A172 (cell line): Measurements from ENCODE around the gene TEX14. TPM values are rescaled to one million over a fixed set of nuclear protein-coding genes. Genes with fewer than 3 reads are reported as not detected.

Experiments used
- DNase-seq: peaks from one replicate; pipeline ENCODE4 v3.0.0-alpha.2; 2015; ENCODE audit warnings: low spot score
- total RNA-seq: library from RNA; depleted of rRNA; stranded (reverse); fragments of >200 nt; shearing (Covaris generic); gene quantifications from 2 replicates; pipeline ENCODE4 v1.2.3, GENCODE V29; 2014; rRNA removed

TEX14 gene
- total RNA-seq, 1 experiment from 2014 or later: 0.19 TPM

DNA sequence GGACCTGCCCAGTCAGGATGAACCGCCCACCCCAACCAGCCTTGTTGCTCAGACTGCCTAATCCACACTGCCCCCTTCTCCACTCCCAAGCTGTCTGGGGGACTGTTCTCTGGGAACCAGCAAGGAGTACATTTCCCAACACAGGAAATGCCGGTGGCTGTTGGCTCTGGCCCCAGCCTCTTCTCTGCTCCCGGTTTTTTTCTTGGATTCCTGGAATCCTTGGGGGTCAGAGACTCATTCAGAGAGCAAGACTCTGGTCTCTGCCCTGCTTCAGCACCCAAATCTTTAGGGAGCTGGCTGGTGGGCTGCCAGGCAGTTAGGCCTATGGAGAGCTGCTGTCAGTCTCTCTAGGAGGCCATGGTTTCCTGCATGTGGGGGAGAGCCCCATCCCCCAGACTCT, 166.6 kb downstream of the TEX14 start:
- DNase-seq: peak; percentile 88

DNA sequence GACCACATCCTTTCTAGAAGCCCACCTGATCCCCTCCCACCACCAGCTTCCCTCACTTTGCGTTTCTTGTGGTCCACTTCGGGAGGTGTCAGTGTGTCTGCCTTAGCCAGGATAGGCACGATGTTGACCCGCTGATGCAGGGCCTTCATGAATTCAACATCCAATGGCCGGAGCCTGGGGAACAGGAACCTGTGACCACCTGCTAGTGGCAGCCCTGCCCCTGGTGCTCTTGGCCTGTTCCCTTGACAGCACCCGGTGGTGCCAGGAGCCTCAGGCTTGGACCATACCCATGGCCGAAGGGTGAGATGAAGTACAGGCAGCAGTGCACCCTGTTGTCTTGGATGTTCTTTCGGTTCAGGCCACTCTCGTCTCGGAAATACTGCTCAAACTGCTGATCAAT, 170.2 kb downstream of the TEX14 start:
- no peak for DNase-seq

DNA sequence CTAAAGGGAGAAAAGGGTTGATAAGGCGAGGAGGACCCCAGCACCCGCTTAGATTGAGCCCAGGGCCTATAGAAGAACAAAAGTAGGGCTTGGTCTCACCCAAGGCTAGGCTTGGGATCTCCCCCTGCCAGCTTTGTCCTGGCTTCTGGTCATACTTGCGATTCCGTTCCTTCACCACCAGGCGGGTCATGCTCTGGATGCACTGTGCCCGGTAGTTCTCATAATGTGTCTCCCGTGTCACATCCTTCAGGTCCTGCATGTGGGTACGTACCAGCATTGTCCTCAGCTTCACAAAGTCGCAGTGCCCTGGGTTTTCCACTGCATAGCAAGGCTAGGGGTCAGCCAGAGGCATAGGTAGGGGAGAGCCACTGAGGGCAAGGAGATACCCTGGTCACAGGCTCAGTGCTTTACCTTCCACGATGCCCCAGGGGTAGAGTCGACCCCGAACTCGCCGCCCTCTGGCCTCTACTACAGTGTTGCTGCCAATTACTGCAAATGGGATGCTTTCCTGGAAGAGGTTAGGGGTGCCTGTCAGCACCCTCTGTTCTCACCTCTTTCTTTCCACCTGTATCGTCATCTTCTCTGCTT, 170.9 kb downstream of the TEX14 start:
- DNase-seq: no peak

DNA sequence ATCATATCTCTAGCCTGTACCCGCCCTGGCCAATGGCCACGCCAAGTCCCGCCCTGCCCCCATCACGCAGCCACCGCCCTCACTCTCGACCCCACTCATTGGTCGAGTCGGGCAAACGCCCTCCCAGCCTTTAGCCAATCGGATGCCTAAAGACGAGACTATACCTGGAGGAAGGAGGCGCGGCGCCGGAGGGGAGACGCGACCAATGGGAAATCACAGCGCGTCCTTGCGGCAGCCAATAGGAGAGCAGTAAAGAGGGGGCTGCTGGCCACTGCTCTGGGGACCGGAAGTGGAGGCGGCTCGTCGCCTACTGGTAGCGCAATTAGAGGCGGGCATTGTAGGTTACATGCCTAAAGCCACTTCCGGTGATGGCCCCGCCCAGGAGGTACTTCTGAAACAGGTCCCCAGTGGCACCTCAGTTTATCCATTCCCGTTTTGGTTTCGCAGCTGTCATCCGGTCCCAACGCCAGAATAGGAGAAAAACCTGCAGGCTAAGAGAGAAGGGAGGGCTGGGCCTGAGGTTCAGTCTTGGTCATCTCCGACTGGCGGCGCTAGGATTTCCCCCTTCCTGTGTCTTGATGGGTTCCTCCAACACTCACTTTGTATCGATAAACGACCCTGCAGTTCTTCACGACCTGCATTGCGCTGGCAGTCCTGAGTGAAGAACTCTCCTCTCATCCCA, 173.8 kb downstream of the TEX14 start:
- peak; percentile 100 for DNase-seq

DNA sequence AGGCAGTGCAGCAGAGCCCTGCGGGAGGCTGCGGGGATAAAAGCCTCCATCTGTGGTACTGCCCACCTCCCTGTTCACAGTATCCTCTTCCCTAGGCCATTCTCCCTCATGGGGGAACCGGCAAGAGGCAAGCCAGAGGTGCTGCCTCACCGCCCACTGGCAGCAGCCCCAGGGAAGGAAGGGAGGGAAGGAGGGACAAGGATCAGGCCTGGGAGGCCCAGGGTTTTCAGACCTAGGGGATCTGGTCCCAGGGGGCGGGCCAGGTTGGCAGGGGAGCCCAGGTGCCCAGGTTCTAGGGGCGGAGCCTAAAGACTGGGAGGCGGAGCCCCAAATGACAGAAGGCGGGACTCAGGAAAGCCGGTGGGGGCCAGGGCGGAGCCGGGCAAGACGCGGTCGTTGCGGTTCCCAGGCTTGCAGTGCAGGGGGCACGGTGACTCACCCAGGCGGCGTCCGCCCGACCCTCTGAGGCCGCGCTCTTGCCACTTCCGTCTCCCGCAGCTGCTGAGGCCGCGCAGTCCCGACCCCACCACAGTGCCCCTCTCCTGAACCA, 174.4 kb downstream of the TEX14 start:
- DNase-seq: no peak

DNA sequence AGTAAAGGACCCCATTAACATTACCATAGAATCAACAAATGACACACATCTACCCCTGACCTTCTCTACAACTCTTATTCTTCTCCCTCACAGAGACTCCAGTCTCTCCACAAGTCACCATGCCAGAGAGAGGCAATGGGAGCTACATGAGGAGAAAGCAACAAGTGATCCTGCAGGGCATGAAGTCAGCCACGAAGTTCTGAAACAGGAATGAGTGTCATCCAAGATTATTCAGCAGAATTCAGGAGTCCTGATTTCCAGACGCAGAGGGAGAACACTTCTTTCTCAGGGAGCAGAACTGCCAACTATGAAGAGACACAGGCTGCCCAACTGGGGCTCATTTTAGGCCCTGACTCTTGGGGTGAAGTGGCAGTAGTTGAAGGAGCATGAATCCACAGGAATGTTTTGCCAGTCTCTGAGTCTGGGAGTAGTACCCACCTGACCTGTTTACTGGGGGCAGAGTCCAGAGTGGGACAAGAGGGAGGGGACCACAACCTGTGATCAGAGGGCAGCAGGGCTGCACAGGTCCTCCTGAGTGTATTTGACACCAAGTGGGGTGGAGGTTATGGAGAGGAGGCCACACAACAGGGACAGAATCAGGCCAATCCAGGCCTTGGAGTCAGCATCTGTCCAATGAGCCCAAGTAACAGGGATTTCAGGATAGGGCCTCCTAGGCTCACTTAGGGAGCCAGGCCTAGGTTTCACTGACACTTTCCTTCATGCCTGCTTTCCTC, 175.0 kb downstream of the TEX14 start:
- no peak for DNase-seq

DNA sequence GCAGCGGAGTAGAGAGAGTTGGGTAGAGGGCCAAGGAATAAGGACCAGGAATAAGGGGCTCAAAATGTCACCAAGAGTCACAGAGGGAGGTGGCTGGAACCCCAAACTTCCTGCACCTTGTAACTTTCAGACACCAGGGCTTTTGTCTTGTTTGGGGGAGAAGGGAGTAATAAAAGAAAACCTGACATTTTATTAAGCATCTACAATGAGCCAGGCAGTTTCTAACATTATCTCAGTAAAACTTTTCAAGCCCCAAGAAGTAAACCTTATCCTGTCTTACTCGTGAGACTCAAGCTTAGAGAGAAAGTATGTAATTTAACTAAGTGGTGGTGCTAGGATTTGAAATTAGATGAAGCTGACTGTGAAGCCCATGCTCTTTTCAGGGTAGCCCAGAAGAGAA, 176.6 kb downstream of the TEX14 start:
- DNase-seq: no peak

DNA sequence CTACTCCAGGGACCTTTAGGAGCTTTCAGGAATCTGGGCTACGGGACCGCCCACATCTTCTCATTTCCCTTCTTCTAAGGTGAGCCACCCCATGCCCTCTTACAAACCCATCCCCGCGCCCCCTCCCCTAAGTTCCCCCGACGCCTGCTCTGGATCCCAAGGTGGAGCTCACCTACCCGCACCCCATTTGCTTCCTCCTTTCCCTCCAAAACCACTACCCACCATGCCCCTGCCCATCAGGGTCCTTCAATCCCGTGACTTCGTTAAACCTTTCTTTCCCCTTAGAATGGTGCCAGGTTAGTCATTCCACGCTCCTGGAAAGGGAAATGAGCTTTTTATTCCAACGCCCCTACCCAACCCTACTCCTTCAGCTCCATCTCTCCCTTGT, 177.1 kb downstream of the TEX14 start:
- no peak for DNase-seq

DNA sequence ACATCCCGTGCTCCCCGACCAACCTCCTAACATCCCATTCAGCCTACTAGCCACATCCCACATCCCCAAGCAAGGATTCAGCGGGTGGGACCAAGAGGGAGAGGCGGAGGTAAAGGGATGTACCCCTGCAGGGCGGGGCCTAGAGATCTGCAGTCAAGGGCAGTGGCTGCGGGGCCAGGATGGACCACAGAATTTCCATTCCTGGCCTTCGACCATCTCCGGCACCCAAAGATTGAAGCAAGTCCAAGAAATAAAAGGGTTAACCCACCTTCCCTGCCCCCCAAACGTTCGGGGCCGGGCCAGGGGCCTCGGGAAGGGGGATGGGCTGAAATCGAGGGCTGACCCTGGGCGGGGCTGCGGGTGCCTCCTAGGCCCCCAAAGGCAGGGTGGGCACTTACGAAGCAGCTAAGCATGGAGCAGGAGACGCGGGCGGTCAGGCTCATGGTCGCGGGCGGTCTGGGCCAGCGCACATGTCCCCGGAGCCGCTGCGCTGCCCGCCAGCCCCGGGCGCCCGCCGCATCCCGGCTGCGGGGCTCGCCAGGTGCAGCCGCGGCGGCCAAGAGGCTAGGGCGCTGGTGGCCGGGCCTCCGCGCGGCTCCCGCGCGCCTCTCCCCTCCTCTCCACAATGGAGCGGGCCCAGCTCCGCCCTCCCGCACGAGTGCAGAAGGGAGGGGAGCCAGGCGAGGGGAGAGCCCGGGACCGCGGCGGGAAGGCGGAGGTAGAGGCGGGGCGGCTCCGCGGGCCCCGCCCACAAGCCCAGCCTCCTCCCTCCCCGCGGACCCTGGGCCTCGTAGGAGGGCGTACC, 177.7 kb downstream of the TEX14 start, which contains the start of gene MTMR4:
TSS of gene MTMR4 (minus strand) at position 674 of the 805 bp plus-strand sequence. CDS start at position 443, 231 bp downstream.
- DNase-seq: peak; percentile 66

DNA sequence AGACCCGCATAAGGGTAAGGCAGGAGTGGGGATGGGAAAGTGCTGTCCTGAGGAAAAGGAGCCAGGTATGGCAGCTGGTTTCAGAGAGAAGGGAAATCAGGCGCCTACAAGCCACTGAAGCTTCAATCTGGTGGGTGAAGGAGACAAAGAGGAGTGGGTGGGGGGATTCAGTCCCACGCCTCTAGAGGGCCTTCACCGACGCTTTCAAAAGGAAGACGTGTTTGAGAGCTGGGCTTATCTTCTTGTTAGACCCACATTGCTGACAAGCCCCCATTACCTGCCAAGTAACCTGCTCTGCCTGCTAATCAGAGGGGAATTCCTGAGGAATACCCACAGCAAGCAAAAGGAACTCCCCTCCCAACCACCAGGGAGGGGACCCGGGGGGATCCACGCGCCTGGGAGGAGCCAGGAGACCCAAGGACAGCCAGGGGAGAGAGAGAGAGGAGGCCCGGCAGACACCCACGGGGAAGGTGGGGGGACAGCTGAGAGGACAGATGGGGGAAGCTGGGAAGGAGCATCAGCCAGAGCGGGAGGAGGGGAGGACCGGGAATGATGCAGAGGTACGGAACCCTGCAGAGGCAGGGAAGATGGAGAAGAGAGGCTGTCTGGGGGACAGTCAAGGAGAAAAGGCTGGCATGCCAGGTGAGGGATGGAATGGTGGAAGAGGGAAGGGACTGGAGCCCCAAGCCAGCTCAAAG, 178.4 kb downstream of the TEX14 start:
- DNase-seq: no peak

DNA sequence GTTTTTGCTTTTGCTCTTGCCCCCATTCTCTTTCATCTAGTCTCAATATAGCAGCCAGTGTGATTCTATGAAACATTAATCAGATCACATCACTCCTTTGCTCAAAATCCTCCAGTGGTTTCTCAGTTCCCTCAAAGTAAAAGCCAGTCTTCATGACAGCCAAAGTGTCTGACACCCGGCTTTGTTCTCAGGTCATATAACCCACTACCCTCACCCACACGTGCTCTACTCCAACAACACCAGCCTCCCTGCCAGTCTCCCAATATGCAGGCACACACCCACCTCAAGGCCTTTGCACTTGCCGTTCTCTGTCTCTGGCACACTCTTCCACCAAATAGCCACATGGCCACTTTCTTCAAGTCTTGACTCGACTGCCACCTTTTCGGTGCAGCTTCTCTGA, 181.8 kb downstream of the TEX14 start:
- DNase-seq: no peak

DNA sequence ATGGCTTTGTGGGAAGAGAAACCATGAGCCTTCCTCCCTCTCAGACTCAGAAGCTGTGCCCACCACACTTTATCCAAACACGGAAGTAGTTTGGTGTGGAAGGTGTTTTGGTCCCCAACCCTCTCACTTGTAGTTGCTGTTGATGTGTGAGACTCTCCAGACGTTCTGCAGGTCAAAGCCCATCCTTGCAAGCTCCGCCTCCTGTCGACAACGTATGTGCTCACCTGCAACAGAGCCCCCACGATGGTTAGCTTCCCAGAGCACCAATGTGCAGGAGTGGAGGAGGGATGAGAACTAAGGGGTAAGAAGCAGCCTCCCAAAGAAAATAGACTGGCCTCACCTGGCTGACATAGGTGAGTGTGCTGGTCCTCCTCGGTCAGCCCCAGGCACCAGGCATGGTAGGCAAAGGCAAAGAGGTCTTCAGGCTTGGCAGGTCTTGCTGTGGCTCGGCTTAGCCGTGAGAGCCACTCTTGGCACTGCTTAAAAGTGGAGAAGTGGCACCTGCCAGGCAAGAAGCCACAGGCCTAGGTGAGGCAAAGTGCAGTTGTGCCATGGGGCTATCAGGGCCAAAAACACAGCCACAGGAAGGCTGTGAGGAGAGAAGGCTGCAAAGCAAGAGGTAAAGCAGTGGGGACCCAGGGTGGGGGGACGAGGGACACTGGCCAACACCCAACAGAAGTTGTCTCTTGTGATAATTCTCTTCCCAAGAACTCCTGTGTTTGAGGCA, 183.3 kb downstream of the TEX14 start:
- no peak for DNase-seq

DNA sequence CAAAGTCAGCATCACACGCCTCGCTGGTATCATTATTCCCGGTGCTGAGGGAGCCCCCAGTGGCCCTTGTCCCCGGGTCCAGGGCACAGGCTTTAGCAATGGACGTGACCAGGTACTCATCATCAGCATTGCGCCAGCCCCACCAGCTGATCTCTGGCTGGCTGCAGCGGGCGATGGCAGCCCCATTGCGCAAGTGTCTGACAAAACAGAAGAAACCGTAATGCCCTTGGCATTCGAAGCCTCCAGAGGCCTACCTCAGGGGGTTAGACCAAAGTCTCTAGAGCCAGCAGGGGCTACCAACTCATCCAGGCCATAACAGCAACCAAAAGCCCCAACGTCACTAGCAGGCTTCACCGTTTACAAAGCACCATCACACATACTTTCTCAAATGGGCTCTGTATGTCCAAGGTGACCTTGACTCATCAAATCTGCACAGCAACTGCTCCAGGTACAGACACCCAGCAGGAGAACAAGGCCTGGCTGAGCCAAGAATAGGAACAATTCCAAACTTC, 184.7 kb downstream of the TEX14 start:
- DNase-seq: no peak

Other genes with a start within 250 kb of the TEX14 start
- not detected in 2 replicates for gene HSF5, start 203.6 kb downstream of the TEX14 start, total RNA-seq
- 46.3 and 49.7 TPM in 2 replicates for gene MTMR4, start 177.4 kb downstream of the TEX14 start, total RNA-seq
- 61.2 and 79.4 TPM in 2 replicates for gene RAD51C, start 557 bp upstream of the TEX14 start, total RNA-seq
- gene PPM1E, start 63.8 kb upstream of the TEX14 start, total RNA-seq: 0.21 and 0.22 TPM in 2 replicates